ENCODE data around the gene OR2L3. TPM values are rescaled to one million over a fixed set of nuclear protein-coding genes. Genes with fewer than 3 reads are reported as not detected.
"Not testable (repeated sequence)": the region's sequence is repeated elsewhere in the genome, so short reads cannot be mapped to it uniquely, and the experiment has no call there.

Gene OR2L3, protein sequence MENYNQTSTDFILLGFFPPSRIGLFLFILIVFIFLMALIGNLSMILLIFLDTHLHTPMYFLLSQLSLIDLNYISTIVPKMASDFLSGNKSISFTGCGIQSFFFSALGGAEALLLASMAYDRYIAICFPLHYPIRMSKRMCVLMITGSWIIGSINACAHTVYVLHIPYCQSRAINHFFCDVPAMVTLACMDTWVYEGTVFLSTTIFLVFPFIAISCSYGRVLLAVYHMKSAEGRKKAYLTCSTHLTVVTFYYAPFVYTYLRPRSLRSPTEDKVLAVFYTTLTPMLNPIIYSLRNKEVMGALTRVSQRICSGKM
- total RNA-seq (2014; rRNA removed; shearing (Covaris generic)) = not detected in 2 replicates

DNA sequence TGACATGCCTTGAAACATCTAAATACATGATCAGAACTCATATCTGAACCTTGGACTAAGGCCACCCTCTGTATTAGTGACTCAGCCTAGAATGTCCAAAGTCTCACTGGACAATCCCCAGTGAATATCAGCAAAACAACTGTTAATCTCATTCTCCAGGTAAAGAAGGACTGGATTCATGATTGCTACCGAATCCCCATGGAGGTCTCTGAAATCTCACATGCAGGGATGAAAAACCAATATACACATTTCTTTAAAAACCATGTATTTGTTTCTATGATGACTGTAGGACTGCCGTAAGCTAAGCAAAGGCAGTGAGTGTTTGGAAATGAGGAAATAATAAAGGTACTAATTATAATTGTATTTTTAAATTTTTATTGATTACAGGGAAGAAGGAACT lies at the start of gene OR2L3:
Gene OR2L3 (plus strand): TSS at position 301 of the 400 bp plus-strand sequence. CDS start 13,846 bp downstream, outside the sequence.
- no peak for DNase-seq (ENCODE audit: low read depth)

GRCh38 chr1:247998811-247999210 lies 47.8 kb upstream of the OR2L3 start:
- no peak for DNase-seq (ENCODE audit: low read depth)

- DNase-seq (ENCODE audit: low read depth) = no peak
These were observed 46.5 kb upstream of the OR2L3 start for GRCh38 chr1:248000169-248000568.

DNA sequence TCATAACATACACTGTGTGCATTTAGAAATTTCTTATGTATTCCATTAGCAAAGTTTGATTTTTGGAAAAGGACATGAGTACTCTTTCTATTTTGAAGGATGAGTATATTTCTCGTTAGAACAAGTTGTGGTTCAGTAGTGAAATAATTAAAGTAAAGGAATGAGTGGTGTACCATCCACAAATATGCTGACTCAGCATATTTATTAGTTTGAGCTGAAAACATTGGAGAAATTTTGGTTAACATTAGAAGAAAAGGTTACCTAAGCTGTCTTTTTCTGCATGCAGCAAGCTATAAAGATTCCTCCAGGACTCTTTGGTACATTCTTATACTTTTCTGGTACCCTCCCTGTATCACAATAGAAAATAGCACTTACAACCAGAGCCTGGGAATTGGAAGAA lies 38.9 kb upstream of the OR2L3 start:
- no peak for DNase-seq (ENCODE audit: low read depth)

DNA sequence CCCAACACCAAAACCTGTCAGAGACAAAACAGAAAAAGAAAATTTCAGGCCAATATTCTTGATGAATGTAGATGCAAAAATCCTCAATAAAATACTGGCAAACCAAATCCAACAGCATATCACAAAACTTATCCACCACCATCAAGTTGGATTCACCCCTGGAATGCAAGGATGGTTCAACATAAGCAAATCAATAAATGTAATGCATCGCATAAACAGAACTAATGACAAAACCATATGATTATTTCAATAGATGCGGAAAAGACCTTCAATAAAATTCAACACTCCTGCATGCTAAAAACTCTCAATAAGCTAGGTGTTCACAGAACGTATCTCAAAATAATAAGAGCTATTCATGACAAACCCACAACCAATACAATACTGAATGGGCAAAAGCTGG lies 37.0 kb upstream of the OR2L3 start:
- no peak for DNase-seq (ENCODE audit: low read depth)

DNA sequence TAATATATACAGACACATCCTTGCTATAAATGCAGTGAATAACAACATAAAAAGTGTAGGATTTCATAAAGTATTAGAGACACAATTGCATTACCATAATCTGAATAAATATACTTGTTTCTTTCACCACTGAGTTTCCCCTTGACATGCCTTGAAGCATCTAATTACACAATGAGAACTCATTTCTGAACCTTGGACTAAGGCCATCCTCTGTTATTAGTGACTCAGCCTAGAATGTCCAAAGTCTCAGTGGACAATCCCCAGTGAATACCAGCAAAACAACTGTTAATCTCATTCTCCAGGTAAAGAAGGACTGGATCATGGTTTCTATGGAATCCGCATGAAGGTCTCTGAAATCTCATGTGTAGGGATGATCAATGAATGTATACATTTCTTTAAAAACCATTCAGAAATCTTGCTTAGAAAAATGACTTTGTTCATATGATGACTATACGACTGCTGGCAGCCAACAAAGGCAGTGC lies 33.4 kb upstream of the OR2L3 start, which contains the start of gene OR2L5:
Gene OR2L5 (plus strand): TSS at position 432 of the 482 bp plus-strand sequence. CDS start 8,288 bp downstream, outside the sequence.
- DNase-seq (ENCODE audit: low read depth) = no peak

DNA sequence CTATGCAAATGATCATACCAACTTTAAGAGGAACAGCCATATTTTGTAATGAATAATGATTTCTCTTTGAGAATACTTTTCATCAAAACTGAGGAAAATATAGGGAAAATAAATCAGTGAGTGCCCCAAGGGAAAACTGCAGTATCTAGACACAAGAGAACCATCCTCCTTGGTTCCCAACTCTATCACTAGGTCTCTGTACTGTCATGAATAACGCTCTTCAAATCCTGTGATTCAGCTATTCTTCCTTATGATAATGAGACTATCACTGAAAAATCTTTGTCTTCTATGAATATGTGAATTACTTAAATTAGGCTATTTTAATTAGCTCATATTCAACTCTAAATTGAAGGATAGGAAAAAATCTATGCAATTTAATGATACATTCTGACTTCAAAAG lies 30.8 kb upstream of the OR2L3 start:
- no peak for DNase-seq (ENCODE audit: low read depth)

- no peak for DNase-seq (ENCODE audit: low read depth)
These were observed 16.9 kb upstream of the OR2L3 start, which contains the start of gene OR2L2 for GRCh38 chr1:248029770-248030169. Gene OR2L2, plus strand, starts transcription at chr1:248030070. Its CDS starts 8,198 bp downstream, at chr1:248038268.

GRCh38 chr1:248045209-248045608 lies 1.4 kb upstream of the OR2L3 start:
- peak; percentile 4 for DNase-seq (ENCODE audit: low read depth)

- no peak for DNase-seq (ENCODE audit: low read depth)
These were observed 372 bp downstream of the OR2L3 start for GRCh38 chr1:248047008-248047407.

- DNase-seq (ENCODE audit: low read depth) = no peak
These were observed 8.0 kb downstream of the OR2L3 start for GRCh38 chr1:248054671-248055070.

DNA sequence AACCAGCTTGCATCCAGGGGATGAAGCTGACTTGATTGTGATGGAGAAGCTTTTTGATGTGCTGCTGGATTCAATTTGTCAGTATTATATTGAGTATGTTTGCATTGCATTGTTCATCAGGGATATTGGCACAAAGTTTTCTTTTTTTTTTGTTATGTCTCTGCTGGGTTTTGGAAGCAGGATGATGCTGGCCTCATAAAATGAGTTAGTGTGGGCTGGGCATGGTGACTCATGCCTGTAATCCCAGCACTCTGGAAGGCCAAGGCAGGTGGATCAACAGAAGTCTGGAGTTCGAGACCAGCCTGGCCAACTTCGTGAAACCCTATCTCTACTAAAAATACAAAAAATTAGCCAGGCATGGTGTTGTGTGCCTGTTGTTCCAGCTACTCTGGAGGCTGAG lies 8.6 kb downstream of the OR2L3 start:
- DNase-seq (ENCODE audit: low read depth) = no peak

GRCh38 chr1:248065071-248065470 lies 18.4 kb downstream of the OR2L3 start:
- DNase-seq (ENCODE audit: low read depth) = no peak

GRCh38 chr1:248065604-248066003 lies 19.0 kb downstream of the OR2L3 start:
- no peak for DNase-seq (ENCODE audit: low read depth)

- DNase-seq (ENCODE audit: low read depth) = not testable (repeated sequence)
These were observed 37.2 kb downstream of the OR2L3 start for GRCh38 chr1:248083864-248084263.

DNA sequence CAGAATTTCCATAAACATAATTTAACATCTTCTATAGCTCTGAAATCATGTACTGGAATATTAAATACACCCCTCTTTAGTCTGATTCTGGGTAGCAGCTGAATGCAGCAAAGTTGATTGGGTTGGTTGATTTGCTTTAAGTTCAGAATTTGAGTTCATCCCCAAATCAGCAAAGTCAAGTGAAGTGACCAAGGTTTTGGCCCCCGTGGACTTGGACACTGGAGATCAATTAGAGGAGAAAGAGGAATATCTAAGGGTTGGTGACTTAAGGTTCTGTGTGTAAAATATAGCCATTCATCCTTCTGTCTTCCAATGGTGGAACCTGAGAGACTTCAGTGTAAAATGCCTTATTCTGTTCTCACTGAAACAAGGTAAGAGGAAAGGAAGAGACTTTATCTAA lies 48.2 kb downstream of the OR2L3 start, which contains the start of gene OR2L13:
Gene OR2L13 (plus strand): TSS at position 301 of the 400 bp plus-strand sequence. CDS start 4,192 bp downstream, outside the sequence.
- DNase-seq (ENCODE audit: low read depth) = no peak

DNA sequence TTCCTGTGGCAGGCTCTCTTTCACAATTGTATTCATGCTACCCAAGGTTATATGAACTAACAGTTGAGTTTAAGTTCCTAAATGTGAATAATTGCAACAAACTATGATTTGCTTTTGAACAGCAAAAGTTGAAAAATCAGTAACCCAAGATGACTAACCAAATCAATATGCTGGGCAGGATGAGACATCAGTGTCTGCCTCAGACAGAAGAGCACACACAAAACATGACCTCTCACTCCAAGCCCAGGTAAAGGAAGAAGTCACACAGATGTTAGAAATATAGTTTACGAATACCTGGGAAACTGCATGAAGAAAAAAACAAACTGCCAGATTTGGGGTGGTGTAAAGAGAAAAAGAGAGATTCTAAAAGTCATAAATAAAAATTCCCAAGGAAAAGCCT lies 51.9 kb downstream of the OR2L3 start:
- no peak for DNase-seq (ENCODE audit: low read depth)

DNA sequence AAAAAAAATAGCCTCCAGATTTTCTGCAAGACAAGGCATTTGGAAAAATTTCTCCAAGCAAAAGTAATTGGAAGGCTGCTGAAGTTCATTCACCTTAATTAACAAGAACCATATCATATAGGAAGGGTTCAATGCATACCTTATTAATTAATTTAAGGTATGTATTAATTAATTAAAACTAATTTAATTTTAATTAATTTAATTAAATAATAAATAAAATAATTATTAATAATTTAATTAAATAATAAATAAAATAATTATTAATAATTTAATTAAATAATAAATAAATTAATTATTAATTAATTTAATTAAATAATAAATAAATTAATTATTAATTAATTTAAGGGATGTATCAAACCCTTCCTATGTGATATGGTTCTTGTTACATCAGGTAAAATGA lies 56.2 kb downstream of the OR2L3 start:
- DNase-seq (ENCODE audit: low read depth) = no peak

- DNase-seq (ENCODE audit: low read depth) = no peak
These were observed 64.5 kb downstream of the OR2L3 start for GRCh38 chr1:248111157-248111556.
